ENCODE measurements around the gene TADA2B. TPM values are rescaled to one million over a fixed set of nuclear protein-coding genes. Genes with fewer than 3 reads are reported as not detected.

Gene TADA2B
- total RNA-seq, 1 donor from 2014 or later: 34.6 TPM

- DNase-seq (no peak), ATAC-seq (peak; percentile 36)
- intact Hi-C loops (cut with micrococcal nuclease): loop anchor here (10.0 kb wide), 1 partner anchor 1699 kb away; no protein-coding TSS in a partner anchor
Observed at GRCh38 chr4:7016086-7016485, 27.1 kb upstream of the TADA2B start.

GRCh38 chr4:7016512-7016911 lies 26.7 kb upstream of the TADA2B start:
- no peak for DNase-seq
- intact Hi-C loops (cut with micrococcal nuclease): loop anchor here (10.0 kb wide), 1 partner anchor 1698 kb away; no protein-coding TSS in a partner anchor
- no peak for ATAC-seq

GRCh38 chr4:7017446-7018048 lies 25.6 kb upstream of the TADA2B start:
- intact Hi-C loops (cut with micrococcal nuclease): loop anchor here (10.0 kb wide), 1 partner anchor 1697 kb away; no protein-coding TSS in a partner anchor
- DNase-seq (no peak), ATAC-seq (no peak)

GRCh38 chr4:7018281-7018680 lies 24.9 kb upstream of the TADA2B start:
- intact Hi-C loops (cut with micrococcal nuclease): loop anchor here (10.0 kb wide), 1 partner anchor 1697 kb away; no protein-coding TSS in a partner anchor
- DNase-seq: peak; percentile 37
- peak; percentile 54 for ATAC-seq

GRCh38 chr4:7019367-7019766 lies 23.8 kb upstream of the TADA2B start:
- ATAC-seq: no peak
- intact Hi-C loops (cut with micrococcal nuclease): loop anchor here (10.0 kb wide), 1 partner anchor 1695 kb away; no protein-coding TSS in a partner anchor
- no peak for DNase-seq

- ATAC-seq (no peak), DNase-seq (no peak)
Observed at GRCh38 chr4:7020290-7020689, 22.9 kb upstream of the TADA2B start.

GRCh38 chr4:7020856-7021255 lies 22.3 kb upstream of the TADA2B start:
- ATAC-seq: no peak
- DNase-seq: no peak
- intact Hi-C loops (cut with micrococcal nuclease): no loop called here

More at GRCh38 chr4:7020290-7020689, 22.9 kb upstream of the TADA2B start:
- intact Hi-C loops (cut with micrococcal nuclease): no loop called here

GRCh38 chr4:7021355-7021754 lies 21.8 kb upstream of the TADA2B start:
- ATAC-seq (no peak), DNase-seq (no peak)
- intact Hi-C loops (cut with micrococcal nuclease): no loop called here

GRCh38 chr4:7021930-7022664 lies 21.1 kb upstream of the TADA2B start:
- no peak for ATAC-seq
- intact Hi-C loops (cut with micrococcal nuclease): no loop called here
- DNase-seq: no peak

- intact Hi-C loops (cut with micrococcal nuclease): no loop called here
- no peak for ATAC-seq
- DNase-seq: no peak
Observed at GRCh38 chr4:7023486-7023885, 19.7 kb upstream of the TADA2B start.

GRCh38 chr4:7023901-7024300 lies 19.3 kb upstream of the TADA2B start:
- intact Hi-C loops (cut with micrococcal nuclease): no loop called here
- no peak for DNase-seq
- no peak for ATAC-seq

GRCh38 chr4:7024336-7024890 lies 18.8 kb upstream of the TADA2B start:
- intact Hi-C loops (cut with micrococcal nuclease): no loop called here
- ATAC-seq (no peak), DNase-seq (peak; percentile 13)

GRCh38 chr4:7025040-7025602 lies 18.1 kb upstream of the TADA2B start:
- DNase-seq (peak; percentile 15), ATAC-seq (no peak)
- intact Hi-C loops (cut with micrococcal nuclease): no loop called here

- ATAC-seq (no peak), DNase-seq (no peak)
- intact Hi-C loops (cut with micrococcal nuclease): no loop called here
Observed at GRCh38 chr4:7026107-7026506, 17.1 kb upstream of the TADA2B start.

- intact Hi-C loops (cut with micrococcal nuclease): no loop called here
- DNase-seq: no peak
- no peak for ATAC-seq
Observed at GRCh38 chr4:7027284-7027683, 15.9 kb upstream of the TADA2B start.

- intact Hi-C loops (cut with micrococcal nuclease): no loop called here
- ATAC-seq: no peak
- no peak for DNase-seq
Observed at GRCh38 chr4:7027913-7028312, 15.3 kb upstream of the TADA2B start.

- DNase-seq (no peak), ATAC-seq (no peak)
- intact Hi-C loops (cut with micrococcal nuclease): no loop called here
Observed at GRCh38 chr4:7029212-7029611, 14.0 kb upstream of the TADA2B start.

- no peak for DNase-seq
- intact Hi-C loops (cut with micrococcal nuclease): no loop called here
- ATAC-seq: no peak
Observed at GRCh38 chr4:7029921-7030320, 13.3 kb upstream of the TADA2B start.

GRCh38 chr4:7030856-7031255 lies 12.3 kb upstream of the TADA2B start:
- intact Hi-C loops (cut with micrococcal nuclease): no loop called here
- DNase-seq: no peak
- ATAC-seq: no peak
